ENCODE results near the gene NBEA.

NBEA gene

DNA sequence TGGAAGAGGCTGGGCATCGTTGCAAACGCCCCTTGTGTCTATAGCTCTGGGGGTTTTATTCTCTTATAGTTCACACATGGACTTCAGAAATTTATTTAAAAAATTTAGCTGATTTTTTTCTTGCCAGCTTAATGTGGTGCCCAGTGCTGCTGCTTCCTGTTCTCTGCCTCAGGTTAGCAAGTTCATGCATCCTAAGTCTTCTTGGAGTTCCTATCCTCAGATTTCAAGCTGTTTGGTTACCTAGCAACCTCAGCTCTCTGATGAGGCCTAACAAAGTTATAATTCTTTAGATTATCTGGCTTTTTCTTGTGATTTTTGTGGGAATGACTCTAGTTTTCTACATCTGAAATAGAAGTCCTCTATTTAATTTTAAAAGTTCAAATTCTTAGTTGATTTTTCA, 283.5 kb downstream of the NBEA start:
- TF ChIP-seq, protein P1, sequence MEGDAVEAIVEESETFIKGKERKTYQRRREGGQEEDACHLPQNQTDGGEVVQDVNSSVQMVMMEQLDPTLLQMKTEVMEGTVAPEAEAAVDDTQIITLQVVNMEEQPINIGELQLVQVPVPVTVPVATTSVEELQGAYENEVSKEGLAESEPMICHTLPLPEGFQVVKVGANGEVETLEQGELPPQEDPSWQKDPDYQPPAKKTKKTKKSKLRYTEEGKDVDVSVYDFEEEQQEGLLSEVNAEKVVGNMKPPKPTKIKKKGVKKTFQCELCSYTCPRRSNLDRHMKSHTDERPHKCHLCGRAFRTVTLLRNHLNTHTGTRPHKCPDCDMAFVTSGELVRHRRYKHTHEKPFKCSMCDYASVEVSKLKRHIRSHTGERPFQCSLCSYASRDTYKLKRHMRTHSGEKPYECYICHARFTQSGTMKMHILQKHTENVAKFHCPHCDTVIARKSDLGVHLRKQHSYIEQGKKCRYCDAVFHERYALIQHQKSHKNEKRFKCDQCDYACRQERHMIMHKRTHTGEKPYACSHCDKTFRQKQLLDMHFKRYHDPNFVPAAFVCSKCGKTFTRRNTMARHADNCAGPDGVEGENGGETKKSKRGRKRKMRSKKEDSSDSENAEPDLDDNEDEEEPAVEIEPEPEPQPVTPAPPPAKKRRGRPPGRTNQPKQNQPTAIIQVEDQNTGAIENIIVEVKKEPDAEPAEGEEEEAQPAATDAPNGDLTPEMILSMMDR (IDR thresholded peaks at IDR 0.05; ENCODE audit: low read depth, low read length, missing control alignments): no peak
- H3K4me3 ChIP-seq (ENCODE audit: low read depth, low read length): no peak overlapping the region
- no peak for DNase-seq (ENCODE audit: low read depth)
- in situ Hi-C loops (cut with HindIII; ENCODE audit: low sequenced_read_pairs): no loop called here

DNA sequence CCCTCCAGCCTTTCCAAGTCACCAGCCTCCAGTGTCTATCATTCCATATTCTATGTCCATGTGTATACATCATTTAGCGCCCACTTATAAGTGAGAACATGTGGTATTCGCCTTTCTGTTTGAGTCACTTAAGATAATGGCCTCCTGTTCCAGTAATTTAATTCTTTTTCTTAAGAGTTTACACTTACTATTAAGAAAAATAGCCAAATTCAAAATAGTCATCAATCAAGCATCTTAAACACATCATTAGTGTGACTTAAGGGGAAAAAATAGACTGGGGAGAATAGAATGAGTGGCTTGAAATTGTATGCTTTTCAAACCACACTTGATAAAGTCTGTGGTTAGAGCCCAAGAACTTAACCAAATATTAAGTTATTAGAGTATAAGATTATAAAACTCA, 286.5 kb downstream of the NBEA start:
- DNase-seq (ENCODE audit: low read depth): no peak
- H3K4me3 ChIP-seq (ENCODE audit: low read depth, low read length): no peak overlapping the region
- TF ChIP-seq, protein P1 (IDR thresholded peaks at IDR 0.05; ENCODE audit: low read depth, low read length, missing control alignments): no peak
- in situ Hi-C loops (cut with HindIII; ENCODE audit: low sequenced_read_pairs): no loop called here

DNA sequence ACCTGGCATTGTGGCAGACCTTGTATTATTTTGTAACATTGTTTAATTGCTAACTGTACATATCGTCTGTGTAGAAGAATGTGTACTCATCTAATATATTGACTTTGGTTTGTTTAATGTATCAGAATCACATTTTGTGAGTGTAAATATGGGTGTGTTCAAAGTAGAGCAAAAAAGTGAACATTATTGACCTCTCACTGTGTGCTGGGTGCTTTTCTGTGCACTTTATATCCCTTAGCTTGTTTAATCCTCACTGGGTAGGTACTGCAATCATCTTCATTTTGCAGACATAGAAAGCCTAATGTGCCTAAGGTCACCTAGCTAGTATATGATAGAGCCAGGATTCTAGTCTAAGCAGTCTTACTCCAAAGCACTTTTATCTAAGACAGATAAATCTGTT, 289.4 kb downstream of the NBEA start:
- in situ Hi-C loops (cut with HindIII; ENCODE audit: low sequenced_read_pairs): no loop called here
- no peak for DNase-seq (ENCODE audit: low read depth)
- no peak overlapping the region for H3K4me3 ChIP-seq (ENCODE audit: low read depth, low read length)
- TF ChIP-seq, protein P1 (IDR thresholded peaks at IDR 0.05; ENCODE audit: low read depth, low read length, missing control alignments): no peak

DNA sequence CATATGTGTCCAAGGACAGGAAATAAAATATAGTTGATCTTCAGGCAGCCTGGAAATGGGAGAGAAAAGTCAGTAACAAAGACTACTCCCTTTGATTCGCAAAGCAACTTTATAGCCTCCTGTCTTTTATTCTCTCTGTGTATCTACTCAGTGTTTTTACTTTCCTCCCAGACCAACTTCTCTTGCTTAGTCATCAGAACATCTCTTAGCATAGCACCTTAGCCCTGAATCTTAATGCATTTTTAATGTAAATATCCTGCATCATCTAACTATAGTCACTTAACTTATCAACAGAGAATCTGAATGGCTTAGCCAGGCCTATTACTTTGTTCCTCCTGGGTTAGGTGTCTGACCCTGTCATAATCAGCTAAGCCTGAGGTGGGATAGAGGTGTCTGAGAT, 296.2 kb downstream of the NBEA start:
- DNase-seq (ENCODE audit: low read depth): no peak
- no peak overlapping the region for H3K4me3 ChIP-seq (ENCODE audit: low read depth, low read length)
- in situ Hi-C loops (cut with HindIII; ENCODE audit: low sequenced_read_pairs): no loop called here
- TF ChIP-seq, protein P1 (IDR thresholded peaks at IDR 0.05; ENCODE audit: low read depth, low read length, missing control alignments): no peak

DNA sequence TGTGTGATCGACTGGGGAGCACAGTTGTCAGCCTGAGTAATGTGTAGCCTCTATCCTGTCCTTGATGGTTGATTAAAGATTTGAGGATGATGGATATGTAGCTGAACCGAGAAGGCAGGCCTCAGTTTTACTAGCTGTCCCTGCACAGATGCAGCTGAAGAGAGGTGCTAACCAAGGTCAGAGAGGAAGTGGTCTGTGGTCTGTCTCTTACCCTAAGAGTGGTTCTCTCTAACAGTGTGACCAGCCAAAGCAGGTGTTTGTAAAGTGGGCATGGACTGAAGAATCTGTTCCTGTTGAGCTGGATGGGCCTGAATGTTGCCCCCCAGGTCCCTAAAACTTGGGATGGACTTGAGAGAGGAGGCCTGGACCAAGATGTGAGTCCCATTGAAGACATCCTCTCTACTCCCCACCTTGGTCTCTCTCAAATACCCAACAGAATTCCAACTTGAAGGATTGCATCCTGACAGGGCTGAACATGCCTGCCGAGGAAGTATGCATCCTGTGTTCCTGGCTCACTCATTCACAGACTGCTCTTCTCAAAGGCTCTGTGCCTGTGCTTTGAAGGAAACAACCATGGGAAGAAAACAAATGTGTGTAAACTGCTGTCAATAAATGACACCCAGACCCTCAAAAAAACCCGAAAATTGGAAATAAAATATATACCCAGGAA, 310.6 kb downstream of the NBEA start:
- TF ChIP-seq, protein P1 (IDR thresholded peaks at IDR 0.05; ENCODE audit: low read depth, low read length, missing control alignments): no peak
- no peak overlapping the region for H3K4me3 ChIP-seq (ENCODE audit: low read depth, low read length)
- no peak for DNase-seq (ENCODE audit: low read depth)
- in situ Hi-C loops (cut with HindIII; ENCODE audit: low sequenced_read_pairs): no loop called here

DNA sequence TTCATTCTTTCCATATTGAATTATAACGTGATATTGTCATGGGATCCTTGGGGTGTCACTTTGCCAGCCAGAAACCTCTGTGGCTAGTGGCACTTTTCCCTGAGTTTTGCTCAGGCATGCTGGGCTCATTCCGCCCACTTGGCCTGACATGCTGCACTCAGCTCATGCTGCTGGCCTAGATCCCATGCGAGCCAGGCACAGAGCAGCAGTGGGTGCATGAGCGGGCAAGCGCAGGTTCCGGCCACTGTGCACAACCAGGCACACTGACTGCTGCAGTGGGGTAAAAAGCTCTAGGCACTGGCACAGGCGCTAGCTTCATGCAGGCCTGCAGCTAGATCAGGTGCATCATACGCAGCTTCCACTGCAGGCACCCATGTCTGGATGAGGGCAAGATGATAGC, 313.2 kb downstream of the NBEA start:
- TF ChIP-seq, protein P1 (IDR thresholded peaks at IDR 0.05; ENCODE audit: low read depth, low read length, missing control alignments): no peak
- no peak overlapping the region for H3K4me3 ChIP-seq (ENCODE audit: low read depth, low read length)
- in situ Hi-C loops (cut with HindIII; ENCODE audit: low sequenced_read_pairs): no loop called here
- no peak for DNase-seq (ENCODE audit: low read depth)
